Dedifferentiated amniotic fluid mesenchymal stem cell (primary cell): ENCODE data around the gene PERM1.
"Not testable (repeated sequence)": the region's sequence is repeated elsewhere in the genome, so short reads cannot be mapped to it uniquely, and the experiment has no call there.

Source experiments
- DNase-seq: peaks from one replicate; pipeline ENCODE4 v3.0.0-alpha.2; 2016; ENCODE audit errors: extremely low spot score

Gene PERM1

DNA sequence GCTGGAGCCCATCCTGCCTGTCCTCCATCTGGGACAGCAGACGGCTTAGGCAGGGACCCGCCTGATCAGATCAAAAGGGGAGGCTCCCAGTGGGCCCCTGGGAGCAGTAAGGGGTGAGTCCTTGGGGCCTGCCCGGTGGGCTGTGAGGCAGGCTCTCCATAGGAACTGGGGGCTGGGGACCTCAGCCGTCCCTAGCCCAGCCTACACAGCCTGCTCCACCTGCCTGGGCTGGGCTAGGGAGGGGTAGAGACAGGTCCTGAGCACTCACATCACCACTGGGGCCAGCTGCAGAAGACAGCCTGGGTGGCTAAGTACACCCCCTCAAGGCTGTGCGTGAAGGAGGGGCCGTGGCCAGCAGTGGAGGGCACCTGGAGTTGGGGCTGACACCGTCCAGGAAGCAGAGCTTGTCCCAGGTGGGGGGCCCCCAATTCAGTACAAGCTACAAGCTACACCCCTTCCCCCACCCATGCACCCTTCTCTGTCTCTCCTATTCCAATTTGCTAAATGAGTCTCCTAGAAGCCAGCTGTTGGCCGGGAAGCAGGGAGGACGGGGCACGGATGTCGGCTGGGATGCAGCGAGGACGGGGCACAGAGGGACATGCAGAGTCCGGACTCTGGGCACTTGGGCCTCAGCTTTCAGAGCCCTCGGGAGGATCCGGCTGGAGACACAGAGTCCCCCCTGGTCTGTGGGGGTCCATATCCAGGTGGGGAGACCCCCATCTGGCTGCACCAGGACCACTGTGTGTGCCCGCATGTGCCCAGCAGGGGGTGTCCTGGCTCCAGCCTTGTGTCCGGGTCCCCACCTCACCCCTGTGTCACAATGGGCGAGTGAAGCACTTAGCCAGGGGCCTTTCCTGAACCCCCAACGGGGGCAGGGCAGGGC is 33.1 kb upstream of the PERM1 start:
- no peak for DNase-seq

DNA sequence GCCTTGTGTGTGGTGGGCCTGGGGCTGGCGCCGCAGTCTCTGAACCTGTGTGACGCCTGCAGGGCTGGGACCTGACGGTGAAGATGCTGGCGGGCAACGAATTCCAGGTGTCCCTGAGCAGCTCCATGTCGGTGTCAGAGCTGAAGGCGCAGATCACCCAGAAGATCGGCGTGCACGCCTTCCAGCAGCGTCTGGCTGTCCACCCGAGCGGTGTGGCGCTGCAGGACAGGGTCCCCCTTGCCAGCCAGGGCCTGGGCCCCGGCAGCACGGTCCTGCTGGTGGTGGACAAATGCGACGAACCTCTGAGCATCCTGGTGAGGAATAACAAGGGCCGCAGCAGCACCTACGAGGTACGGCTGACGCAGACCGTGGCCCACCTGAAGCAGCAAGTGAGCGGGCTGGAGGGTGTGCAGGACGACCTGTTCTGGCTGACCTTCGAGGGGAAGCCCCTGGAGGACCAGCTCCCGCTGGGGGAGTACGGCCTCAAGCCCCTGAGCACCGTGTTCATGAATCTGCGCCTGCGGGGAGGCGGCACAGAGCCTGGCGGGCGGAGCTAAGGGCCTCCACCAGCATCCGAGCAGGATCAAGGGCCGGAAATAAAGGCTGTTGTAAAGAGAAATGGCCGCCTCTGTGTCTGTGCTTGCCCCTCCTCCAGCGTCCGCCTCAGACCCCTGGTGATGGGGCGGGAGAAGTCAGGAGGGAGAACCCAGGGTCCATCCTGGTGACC is 32.2 kb upstream of the PERM1 start:
- no peak for DNase-seq

DNA sequence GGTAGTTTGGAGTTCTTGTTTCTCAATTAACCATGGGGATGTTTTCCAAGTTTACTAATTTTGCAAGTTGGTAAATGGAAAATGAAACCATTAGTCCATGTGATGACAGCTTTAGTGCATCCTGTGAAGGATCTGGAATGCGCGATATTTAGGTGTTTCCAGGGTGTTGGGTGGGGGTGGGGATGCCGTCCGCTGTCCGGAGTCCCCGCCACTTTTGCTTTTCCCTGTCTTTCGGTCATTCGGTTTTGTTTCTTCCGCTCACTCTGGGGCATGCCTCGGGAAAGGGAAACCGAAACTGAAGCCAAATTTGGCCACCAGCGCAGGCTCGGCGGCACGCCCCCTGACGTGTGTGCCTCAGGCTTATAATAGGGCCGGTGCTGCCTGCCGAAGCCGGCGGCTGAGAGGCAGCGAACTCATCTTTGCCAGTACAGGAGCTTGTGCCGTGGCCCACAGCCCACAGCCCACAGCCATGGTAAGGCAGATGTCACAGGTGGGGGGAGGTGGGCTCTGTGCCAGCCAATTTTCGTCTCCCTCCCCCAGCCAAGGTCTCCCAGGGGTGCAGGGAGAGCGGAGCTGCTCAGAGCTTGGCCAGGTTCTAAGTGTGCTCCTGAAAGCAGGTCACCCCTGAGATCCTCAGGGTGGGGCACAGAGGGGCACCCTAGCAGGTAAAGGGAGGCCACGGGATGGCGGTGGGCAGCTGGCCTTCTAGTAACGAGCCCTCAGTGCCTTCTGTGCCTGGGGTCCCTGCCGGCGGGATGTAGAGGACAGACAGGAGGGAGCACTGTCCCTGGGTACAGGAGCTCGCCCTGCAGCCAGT is 31.4 kb upstream of the PERM1 start, which contains the start of gene ISG15:
Gene ISG15 (plus strand): TSS at position 393 of the 817 bp plus-strand sequence. CDS start 77 bp downstream, at position 470.
- peak; percentile 83 for DNase-seq

DNA sequence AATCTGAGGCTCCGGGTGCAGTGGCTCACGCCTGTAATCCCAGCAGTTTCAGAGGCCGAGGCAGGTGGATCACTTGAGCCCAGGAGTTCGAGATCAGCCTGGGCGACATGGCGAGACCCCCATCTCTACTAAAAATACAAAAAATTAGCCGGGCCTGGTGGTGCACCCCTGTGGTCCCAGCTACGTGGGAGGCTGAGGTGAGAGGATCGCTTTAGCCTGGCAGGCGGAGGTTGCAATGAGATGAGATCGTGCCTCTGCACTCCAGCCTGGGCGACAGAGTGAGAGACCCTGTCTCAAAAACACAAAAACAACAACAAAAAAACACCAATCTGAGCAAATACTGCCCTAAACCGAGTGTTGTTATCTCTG is 30.8 kb upstream of the PERM1 start:
- not testable (repeated sequence) for DNase-seq

DNA sequence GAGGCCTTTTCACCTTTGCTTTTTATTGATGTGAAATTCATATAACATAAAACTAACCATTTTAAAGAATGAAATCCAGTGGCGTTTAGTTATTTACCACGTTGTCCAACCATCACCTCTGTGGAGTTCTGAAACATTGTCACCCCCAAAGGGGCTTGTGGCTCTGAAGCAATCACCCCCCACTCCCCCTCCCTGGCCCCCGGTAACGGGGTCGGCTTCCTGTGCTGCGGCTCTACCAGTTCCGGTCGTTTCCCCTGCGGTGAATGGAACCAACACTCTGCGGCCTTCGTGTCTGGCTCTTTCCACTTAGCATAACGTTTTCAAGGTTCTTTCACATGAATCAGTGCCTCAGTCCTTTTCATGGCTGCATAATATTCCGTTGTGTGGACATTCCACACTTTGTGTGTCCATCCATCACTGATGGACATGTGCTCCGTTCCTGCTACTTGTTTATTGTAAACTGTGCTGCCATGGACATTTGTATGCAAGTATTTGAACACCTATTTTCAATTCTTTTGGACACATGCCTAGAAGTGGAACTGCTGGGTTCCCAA is 29.6 kb upstream of the PERM1 start:
- DNase-seq, result no peak

DNA sequence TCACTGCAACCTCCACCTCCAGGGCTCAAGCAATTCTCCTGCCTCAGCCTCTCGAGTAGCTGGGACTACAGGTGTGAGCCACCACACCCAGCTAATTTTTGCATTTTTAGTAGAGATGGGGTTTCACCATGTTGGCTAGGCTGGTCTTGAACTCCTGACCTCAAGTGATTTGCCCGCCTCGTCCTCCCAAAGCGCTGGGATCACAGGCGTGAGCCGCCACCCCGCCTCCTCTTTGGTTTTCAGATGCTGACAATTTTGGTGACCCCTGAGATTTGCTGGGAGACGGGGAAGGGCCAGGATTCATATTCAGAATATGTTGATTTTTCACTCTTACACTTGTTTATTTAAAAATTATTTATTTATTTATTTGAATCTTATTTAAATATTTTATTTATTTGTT is 28.2 kb upstream of the PERM1 start:
- not testable (repeated sequence) for DNase-seq

DNA sequence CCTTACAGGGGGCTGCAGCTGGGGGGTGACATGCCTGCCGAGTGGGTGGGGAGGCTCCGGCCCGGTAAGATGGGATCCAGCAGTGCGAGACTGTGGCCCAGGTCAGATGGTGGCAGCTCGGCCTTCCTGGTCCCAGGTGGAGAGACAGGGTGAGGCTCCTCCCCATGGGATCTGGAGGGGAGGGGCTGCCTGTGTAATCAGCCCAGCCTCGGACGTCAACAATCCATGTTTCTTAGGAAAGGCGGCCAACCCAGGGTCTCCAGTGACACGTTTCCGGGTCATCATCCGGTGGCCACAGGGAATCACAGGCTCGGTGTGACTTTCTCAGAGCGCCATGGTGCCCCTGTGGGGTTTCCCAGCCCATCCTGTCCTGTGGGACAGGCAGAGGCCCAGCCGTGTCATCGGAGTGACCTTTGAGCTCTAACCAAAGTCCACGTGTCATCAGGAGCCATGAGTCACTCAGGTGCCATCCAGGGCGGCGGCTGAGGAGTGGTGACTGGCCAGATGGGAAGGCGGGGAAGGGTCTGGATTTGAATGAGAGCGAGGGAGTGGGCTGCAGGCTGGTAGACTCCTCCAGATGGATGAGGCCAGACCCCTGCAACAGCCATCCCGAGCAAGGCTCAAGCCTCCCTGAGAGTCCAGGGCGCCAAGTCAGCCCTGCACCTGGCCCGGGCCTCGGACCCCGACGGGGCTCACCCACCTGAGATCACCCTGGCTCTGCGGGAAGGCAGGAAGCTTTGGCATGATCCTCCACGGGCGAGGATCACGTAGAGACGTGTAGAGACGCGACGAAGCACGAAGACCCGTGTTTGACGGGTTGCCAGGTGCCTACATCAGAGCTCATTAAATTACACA is 24.6 kb upstream of the PERM1 start:
- no peak for DNase-seq

DNA sequence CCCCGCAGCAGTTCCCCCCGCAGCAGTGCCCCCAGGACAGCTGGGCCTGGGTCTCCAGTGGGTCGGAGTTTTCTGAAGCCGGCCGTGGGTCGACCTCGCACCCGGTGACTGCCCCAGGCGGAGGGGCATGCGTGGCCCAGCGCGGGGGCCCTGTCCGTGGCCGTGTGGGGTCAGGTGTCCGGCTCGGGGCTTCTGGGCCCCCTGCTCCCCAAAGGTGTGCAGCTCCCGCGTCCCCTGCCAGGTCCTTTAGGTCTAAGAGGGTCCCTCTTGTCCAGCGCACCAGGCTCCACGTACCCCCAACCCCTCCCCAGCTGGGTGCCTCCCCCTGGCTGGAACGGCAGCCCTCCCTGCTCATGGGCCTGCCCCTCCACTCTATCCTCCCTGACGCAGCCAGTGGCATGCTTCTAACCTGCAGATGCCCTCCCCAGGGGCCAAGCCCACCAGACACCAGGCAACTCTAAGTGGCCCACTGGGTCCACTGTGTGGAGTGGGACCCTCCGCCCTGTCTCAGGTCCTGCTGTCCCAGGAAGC is 23.9 kb upstream of the PERM1 start:
- no peak for DNase-seq

DNA sequence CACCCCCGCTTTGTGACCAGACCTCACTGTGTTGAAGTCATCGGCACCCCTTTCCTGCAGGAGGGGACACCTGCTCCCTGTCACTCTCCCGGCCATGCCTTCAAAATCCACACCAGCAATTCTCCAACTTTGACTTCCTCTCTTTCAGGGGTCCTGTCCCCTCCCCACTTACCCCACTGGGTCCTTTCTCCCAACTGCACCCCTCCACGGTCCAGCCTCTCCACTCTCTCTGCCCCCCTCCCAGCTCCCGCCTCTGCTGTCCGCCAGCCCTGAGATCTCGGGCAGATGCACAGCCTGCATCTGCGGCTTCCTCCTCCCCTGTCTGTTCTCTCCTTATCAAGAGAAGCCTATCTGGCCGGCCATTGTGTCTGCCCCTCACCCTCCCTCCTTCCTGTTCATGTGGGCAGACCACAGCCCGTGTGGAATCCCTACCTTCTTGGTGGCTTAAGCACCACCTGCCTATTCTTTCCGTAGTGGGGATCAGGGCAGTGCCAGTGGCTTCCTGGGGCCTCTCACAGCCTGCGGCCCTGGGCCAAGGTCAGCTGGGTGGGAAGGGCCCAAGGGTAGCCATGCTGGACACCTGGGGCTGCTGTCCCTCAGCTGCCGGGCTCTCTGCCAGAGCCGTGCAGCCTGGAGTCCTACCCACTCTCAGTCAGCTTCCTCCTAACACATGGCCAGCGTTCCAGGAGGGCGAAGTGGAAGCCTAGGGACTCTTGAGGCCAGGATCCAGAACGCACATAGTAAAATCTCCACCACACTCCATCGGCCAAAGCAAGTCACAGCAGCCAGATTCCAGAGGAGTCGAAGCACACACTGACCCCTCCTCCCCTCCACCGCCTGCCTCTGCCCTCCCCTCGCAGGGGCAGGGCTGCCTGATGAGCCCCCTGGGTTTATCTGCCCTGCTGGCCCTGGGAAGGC is 23.1 kb upstream of the PERM1 start:
- no peak for DNase-seq

DNA sequence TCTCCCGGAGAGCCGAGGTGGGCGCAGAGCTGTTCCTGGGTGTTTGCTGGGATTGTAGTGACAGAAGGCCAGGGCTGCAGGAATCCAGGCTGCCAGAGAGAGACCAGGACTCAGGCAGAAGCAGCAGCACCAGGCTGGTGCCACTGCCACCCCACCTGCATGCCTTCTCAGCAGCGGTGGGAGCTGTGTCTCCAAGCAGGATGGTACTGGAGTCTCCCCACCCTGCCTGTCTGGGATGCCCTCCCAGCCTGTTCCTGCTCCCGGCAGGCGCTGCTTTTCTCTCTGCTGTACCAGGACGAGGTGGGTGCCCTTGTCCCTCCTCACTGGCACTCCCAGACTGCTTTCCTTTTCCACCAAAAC is 22.5 kb upstream of the PERM1 start:
- no peak for DNase-seq

DNA sequence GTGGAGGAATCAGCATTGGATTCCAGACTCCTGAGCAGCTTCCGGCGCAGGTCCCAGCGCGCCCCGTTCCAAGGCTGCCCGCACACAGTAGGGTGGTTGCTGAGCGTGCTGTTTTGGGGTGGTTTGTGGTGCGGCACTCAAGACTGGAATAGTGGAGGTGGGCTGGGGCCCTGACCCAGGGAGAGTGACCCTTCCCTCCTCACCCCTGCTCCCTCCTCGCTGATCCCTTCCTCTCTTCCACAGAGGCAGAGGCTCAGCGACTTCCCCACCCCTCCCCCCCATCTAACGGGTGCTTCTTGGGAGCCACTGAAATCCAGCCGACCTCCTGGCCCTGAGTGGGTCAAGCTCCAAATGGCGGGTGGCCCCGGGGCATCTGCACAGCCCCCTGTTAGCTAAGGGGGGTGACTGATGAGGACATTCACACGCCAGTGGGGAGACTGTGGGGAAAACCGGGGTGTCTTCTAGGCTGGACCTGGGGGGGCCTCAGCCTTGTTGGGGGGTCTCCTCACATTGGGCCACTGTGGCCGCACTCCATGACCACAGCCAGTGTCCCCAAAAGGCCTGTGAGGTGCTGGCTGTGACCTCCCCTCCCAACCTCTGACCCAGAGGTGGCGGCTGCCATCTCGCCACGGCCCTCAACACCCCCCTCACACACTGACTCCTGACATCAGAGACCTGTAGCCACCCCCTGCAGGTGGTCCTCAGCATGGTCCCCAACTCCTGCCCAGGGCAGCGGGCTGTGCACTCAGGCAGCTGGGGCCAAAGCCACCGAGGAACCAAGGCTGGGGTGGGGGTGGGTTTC is 21.9 kb upstream of the PERM1 start:
- DNase-seq, result no peak

DNA sequence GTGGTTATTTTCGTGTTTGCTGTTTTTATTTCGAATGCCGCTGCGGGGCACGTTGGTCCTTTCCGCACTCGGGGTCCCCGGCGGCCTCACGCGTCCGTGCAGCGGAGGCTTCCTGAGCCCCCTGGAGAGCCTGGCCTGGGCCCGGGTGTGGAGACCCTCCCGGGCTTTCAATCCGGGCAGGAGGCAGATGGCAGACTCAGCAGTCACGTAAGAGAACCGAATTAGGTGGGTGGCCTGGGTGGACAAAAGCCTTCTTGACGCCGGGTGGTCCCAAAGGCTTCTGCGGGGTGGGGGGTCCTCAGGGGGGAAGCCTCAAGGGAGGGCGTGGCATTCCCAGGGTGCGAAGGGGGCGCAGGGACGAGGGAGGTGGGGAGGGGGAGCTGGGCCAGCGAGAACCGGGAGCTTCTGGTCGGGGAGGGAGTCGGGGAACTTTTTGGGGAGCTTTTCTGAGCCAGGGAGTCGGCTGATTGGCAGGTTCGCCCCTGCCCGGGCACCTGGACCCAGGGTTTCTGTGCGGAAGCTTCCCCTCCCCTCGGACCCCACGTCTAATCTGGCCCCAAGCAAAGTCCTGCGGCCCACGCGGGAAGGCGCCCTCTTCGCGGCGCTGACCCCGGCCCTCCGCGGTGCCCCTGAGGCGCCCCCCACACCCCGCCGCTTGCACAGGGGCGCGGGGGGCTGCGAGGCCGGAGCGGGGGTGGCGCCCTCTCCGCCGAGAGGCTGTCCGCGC is 19.3 kb upstream of the PERM1 start:
- DNase-seq, result no peak

DNA sequence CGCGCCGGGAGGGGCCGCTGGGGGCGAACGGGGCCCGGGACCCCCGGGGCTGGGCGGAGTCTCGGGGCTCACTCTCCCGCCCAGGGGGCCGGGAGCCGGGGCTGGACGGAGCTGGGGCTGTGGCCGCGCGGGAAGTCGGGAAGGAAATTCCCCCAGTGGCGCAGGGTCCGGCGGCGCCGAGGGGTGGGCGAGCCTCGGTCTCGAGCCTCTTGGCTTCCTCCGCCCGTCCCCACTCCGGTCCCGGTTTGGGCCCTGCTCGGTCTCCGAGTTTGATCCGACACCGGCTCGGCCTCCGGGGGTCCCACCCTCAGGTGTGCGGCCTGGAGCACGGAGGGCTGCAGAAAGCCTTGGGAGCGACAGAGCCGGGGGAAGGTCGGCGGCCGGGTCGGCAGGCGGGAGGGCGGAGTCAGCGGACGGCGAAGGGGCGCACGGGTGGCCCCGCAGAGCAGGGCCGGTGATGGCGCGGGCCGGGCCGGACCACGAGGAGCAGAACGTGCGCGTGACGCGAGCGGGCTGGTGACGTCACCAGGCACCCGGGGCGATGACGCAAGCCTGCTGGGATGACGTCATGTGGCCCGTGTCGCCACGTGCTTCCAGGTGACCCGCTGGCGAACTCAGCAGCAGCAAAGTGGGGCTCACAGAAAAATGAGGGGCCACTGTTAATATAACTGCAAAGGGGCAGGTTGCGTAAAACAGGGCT is 18.6 kb upstream of the PERM1 start:
- DNase-seq, result peak; percentile 54

DNA sequence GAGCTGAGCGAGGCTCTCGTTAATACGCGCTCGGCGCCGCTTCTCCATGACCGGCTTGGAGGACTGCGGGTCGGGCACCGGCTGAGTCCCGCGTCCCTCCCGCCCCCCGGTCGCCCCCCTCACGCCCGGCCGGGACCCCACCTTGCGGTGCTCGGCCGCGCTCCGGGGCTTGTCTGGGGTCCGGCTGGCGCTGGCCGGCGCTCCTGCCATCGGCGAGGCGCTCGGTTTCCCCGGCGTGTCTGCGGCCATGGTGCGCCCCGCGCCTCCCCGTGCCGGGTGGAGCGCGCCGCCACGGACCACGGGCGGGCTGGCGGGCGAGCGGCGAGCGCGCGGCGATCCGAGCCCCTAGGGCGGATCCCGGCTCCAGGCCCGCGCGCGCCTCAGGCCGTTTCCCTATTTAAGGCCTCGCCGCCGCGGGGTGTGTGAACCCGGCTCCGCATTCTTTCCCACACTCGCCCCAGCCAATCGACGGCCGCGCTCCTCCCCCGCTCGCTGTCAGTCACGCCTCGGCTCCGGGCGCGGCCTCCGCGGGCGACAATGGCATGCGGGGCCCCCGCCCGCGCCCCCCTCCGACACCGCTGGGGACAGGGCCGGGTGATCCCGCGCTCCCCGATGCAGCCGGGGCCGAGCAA is 17.9 kb upstream of the PERM1 start, which contains the start of gene HES4:
Gene HES4 (minus strand): TSS at position 373 of the 632 bp plus-strand sequence. CDS start 124 bp downstream, at position 249.
- peak; percentile 83 for DNase-seq

DNA sequence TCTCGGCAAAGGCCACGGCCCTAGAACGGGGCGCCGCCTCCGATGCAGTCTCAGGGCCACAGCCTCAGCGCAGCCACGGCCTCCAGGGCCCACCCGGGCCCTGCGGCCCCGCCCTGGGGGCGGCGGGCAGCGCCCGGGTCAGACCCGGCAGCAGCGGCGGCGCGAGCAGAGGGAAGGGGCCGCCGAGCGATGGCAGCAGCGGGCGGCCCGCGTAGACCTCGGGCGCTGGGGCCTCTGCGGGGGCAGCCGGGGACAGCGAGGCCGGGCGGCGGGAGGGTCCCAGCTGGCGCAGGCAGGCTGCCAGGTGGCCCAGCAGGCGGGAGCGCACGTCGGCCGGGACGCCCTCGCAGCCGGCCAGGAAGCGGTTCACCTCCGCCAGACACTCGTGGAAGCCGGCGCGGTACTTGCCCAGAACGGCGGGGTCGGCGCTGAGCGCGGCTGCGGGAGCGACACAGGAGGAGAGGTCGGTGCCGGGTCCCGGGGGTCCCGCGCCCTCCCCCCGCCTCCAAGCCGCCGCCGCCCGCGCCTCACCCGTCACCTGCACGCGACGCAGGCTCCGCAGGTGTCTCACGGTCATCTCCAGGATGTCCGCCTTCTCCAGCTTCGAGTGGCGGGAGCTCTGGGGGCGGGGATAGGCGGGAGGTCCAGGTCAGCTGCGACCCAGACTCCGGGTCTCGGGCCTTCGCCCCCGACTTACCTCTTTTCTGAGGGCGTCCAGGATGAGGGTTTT is 17.3 kb upstream of the PERM1 start:
- DNase-seq, result no peak

DNA sequence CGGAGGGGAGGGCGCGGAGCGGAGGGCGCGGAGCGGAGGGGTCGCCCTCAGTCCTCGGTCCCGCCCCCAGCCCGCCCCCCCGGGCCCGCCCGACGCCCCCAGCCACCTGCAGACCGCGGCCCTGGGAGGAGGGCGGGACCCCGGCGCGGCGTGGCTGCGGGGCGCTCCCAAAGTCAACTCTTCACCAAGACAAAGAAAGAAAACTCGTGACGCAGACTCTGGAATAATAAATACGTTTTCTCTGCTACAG is 16.8 kb upstream of the PERM1 start:
- DNase-seq, result no peak
